K562 (cell line): ENCODE data around the gene SRCAP. TPM values are rescaled to one million over a fixed set of nuclear protein-coding genes. Genes with fewer than 3 reads are reported as not detected.

Source experiments
- ARID1B ChIP-seq: fragments of 450-650 bp; IDR thresholded peaks from 2 replicates; pipeline ENCODE4 v1.6.1; 2016; ENCODE audit warnings: antibody characterized with exemption, mild to moderate bottlenecking, inconsistent platforms
- ATF1 ChIP-seq, 2 experiments: fragments of 450-650 bp in 1 of 2; IDR thresholded peaks; 2 replicates each; pipeline ENCODE4 v1.6.1; 2016; ENCODE audit warnings: missing compliant biosample characterization in 1 of 2, missing genetic modification characterization in 1 of 2
- ATF7 ChIP-seq: fragments of 450-650 bp; IDR thresholded peaks from 2 replicates; pipeline ENCODE4 v1.7.1; 2014; ENCODE audit warnings: mild to moderate bottlenecking, moderate library complexity
- CBX1 ChIP-seq: sonication (generic); IDR thresholded peaks from 2 replicates; pipeline ENCODE4 v1.6.1; 2016; ENCODE audit warnings: antibody characterized with exemption, low read depth, mild to moderate bottlenecking
- CREM ChIP-seq: IDR thresholded peaks from 2 replicates; pipeline ENCODE4 v1.6.1; 2014; ENCODE audit warnings: antibody characterized with exemption, low read depth
- ELF1 ChIP-seq: fragments of 200-800 bp; sonication (Bioruptor generic); IDR thresholded peaks from 2 replicates; pipeline ENCODE4 v1.6.1; 2016; ENCODE audit warnings: missing genetic modification characterization, missing compliant biosample characterization
- ESRRA ChIP-seq: fragments of 450-650 bp; IDR thresholded peaks from 2 replicates; pipeline ENCODE4 v1.6.1; 2014; ENCODE audit warnings: low read depth, mild to moderate bottlenecking, moderate library complexity, borderline replicate concordance
- GABPB1 ChIP-seq: sonication (generic); formaldehyde crosslinking; IDR thresholded peaks from 2 replicates; pipeline ENCODE4 v1.8.0; 2022; ENCODE audit warnings: mild to moderate bottlenecking, missing genetic modification reagents
- GATAD2A ChIP-seq: fragments of 450-650 bp; IDR thresholded peaks from 2 replicates; pipeline ENCODE4 v1.6.1; 2017
- HCFC1 ChIP-seq: IDR thresholded peaks from 2 replicates; pipeline ENCODE4 v1.6.1; 2012; ENCODE audit warnings: low read depth, low read length, improper control_type of control experiment
- HDAC2 ChIP-seq: fragments of 450-650 bp; IDR thresholded peaks from 2 replicates; pipeline ENCODE4 v1.6.1; 2016; ENCODE audit warnings: mild to moderate bottlenecking
- HMGN3 ChIP-seq: IDR thresholded peaks from 2 replicates; pipeline ENCODE4 v1.6.1; 2011; ENCODE audit warnings: borderline replicate concordance, low read depth, mild to moderate bottlenecking, mixed read lengths, low read length; ENCODE audit not compliant: insufficient read length; ENCODE audit errors: extremely low read depth
- HNRNPK ChIP-seq: fragments of 200-400 bp; formaldehyde crosslinking; IDR thresholded peaks from one replicate; pipeline ENCODE4 v1.6.1; 2018; ENCODE audit warnings: mild to moderate bottlenecking, low read depth, low read length; ENCODE audit not compliant: poor library complexity, severe bottlenecking
- KLF6 ChIP-seq: fragments of 250-450 bp; sonication (Bioruptor Pico); IDR thresholded peaks from 2 replicates; pipeline ENCODE4 v1.4.0; 2020; ENCODE audit warnings: mild to moderate bottlenecking, moderate library complexity, borderline replicate concordance
- L3MBTL2 ChIP-seq: fragments of 450-650 bp; IDR thresholded peaks from 2 replicates; pipeline ENCODE4 v1.6.1; 2016; ENCODE audit warnings: mild to moderate bottlenecking, moderate library complexity
- NBN ChIP-seq: fragments of 450-650 bp; IDR thresholded peaks from 2 replicates; pipeline ENCODE4 v1.6.1; 2016; ENCODE audit warnings: low read depth, mild to moderate bottlenecking
- NEUROD1 ChIP-seq: fragments of 150-350 bp; IDR thresholded peaks from 2 replicates; pipeline ENCODE4 v1.6.1; 2014; ENCODE audit warnings: borderline replicate concordance, low read length, low read depth; ENCODE audit not compliant: partially characterized antibody
- NFRKB ChIP-seq: fragments of 450-650 bp; IDR thresholded peaks from 2 replicates; pipeline ENCODE4 v1.6.1; 2016; ENCODE audit warnings: low read depth
- PURB ChIP-seq: sonication (generic); formaldehyde crosslinking; IDR thresholded peaks from 2 replicates; pipeline ENCODE4 v1.9.0; 2021; ENCODE audit warnings: low read depth, mild to moderate bottlenecking, missing genetic modification reagents
- RAD21 ChIP-seq, 2 experiments: fragments of 250-450 bp in 1 of 2; fragments of 450-650 bp in 1 of 2; sonication (Bioruptor Pico) in 1 of 2; formaldehyde crosslinking in 1 of 2; IDR thresholded peaks in 1 of 2; conservative IDR thresholded peaks in 1 of 2; 2 replicates each; pipeline versions ENCODE4 v1.4.0 to v1.8.0; 2020 to 2022; ENCODE audit warnings: mild to moderate bottlenecking in 2 of 2, moderate library complexity in 1 of 2
- RBBP5 ChIP-seq: fragments of 200-600 bp; sonication (generic); IDR thresholded peaks from 2 replicates; pipeline ENCODE4 v1.6.1; 2012; ENCODE audit warnings: borderline replicate concordance, mild to moderate bottlenecking, low read length, control low read depth, inconsistent platforms; ENCODE audit not compliant: insufficient read depth, poor library complexity, severe bottlenecking
- TEAD4 ChIP-seq, 2 experiments: sonication (generic) in 1 of 2; formaldehyde crosslinking in 1 of 2; IDR thresholded peaks; 2 replicates each; pipeline versions ENCODE4 v1.6.1 to v1.8.0; 2012 to 2022; ENCODE audit warnings: borderline replicate concordance in 1 of 2, inconsistent platforms in 1 of 2, low read length in 1 of 2, mild to moderate bottlenecking in 1 of 2, missing genetic modification reagents in 1 of 2
- ZC3H4 ChIP-seq: sonication (generic); formaldehyde crosslinking; IDR thresholded peaks from 2 replicates; pipeline ENCODE4 v1.9.0; 2021; ENCODE audit warnings: missing genetic modification reagents, borderline replicate concordance
- ZNF23 ChIP-seq: fragments of 250-450 bp; sonication (Bioruptor Pico); IDR thresholded peaks from 2 replicates; pipeline ENCODE4 v1.4.0; 2020; ENCODE audit warnings: mild to moderate bottlenecking
- ZNF263 ChIP-seq: sonication (generic); formaldehyde crosslinking; IDR thresholded peaks from 2 replicates; pipeline ENCODE4 v1.8.0; 2022; ENCODE audit warnings: mild to moderate bottlenecking, missing genetic modification reagents, borderline replicate concordance
- ZNF431 ChIP-seq: sonication (generic); formaldehyde crosslinking; IDR thresholded peaks from 2 replicates; pipeline ENCODE4 v1.8.0; 2022; ENCODE audit warnings: mild to moderate bottlenecking, missing genetic modification reagents
- ZNF583 ChIP-seq: fragments of 250-450 bp; sonication (Bioruptor Pico); IDR thresholded peaks from 2 replicates; pipeline ENCODE4 v1.4.0; 2020
- polyA plus RNA-seq, 8 experiments: library from polyadenylated mRNA; depleted of rRNA in 4 of 8; stranded (reverse) in 5 of 8; unstranded in 3 of 8; fragments of >200 nt; fragmentation: Nextera tagmentation in 2 of 8; fragmentation: Illumina TruSeq in 1 of 8; extraction: Ambion mirVana in 2 of 8; extraction: Trizol in 1 of 8; gene quantifications; 2 replicates each; pipeline versions ENCODE4 v1.2.1 to v1.2.3, GENCODE V29; 2011 to 2014; ENCODE audit warnings: inconsistent platforms in 1 of 8, missing spikeins in 1 of 8
- total RNA-seq, 7 experiments: library from RNA; depleted of rRNA in 6 of 7; stranded (reverse); fragments of >200 nt in 6 of 7; fragmentation: Illumina TruSeq in 2 of 7; extraction: Trizol in 2 of 7; gene quantifications; 2 replicates each; pipeline versions ENCODE4 v1.2.1 to v1.2.3, GENCODE V29; 2011 to 2021; ENCODE audit warnings: low replicate concordance in 1 of 7
- TF ChIP-seq, protein P1 (sequence below), 2 experiments: fragments of 450-650 bp in 1 of 2; sonication (generic) in 1 of 2; formaldehyde crosslinking in 1 of 2; IDR thresholded peaks in 1 of 2; conservative IDR thresholded peaks in 1 of 2; 2 replicates each; pipeline versions ENCODE4 v1.6.1 to v1.8.1; 2016 to 2023; ENCODE audit warnings: mild to moderate bottlenecking in 2 of 2, moderate library complexity in 2 of 2, inconsistent platforms in 1 of 2, missing genetic modification reagents in 1 of 2

SRCAP gene
- total and polyA plus RNA-seq, 9 of the 15 experiments (the other 6 are each of a cell fraction or from before 2014, with no cell fraction given) = 0.21 to 62.6 (median 5.8) TPM

DNA sequence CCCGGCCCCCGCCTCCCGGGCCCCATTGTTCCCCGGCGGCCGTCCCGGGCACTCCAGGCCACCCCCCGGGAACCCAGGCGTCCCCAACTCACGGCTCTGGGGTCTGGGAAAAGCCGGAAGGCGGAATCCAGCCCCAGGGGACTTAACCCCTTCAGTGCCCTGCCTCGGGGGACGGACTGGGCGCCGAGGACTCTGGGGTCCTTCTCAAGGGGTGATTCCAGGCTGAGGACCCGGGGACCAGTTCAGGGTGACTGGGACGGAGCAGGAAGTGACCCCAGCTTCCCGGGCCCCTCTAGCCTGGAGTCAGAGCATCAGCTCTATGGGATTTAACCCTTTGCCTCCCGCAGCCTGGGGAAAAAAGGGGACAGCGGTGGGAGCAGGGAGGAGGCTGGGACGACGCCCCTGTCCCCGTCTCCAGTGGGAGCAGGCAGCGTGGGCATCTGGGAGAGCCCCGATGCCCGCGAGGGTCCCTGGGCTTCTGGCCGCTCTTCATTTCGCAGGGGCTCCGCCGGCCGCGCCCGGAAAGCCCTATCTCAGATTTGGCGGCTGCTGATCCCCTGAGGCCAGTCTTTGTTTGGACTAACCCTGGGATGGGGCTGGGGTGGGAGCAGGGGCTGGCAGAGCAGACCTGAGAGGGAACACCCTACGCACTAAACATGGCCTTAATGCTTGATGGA lies 88.1 kb downstream of the SRCAP start, which contains the start of gene ZNF629 (continued):
- TF ChIP-seq PURB (CRISPR knock-in tag) = no peak
- TF ChIP-seq ARID1B = 0 out of 2 replicates have a peak, but pooled peaks have one; percentile 6
- TF ChIP-seq GABPB1 (CRISPR knock-in tag) = peak; percentile 91
- TF ChIP-seq ZNF263 = peak; percentile 36; the same call in 1 of the 2 replicates
- TF ChIP-seq NFRKB = peak; percentile 85
- TF ChIP-seq ATF1 (CRISPR knock-in tag; IDR thresholded peaks at IDR 0.05) = no peak
- peak; percentile 61; the same call in 1 of the 2 replicates for TF ChIP-seq ATF1 (tag; IDR thresholded peaks at IDR 0.05)
- TF ChIP-seq, protein P1, sequence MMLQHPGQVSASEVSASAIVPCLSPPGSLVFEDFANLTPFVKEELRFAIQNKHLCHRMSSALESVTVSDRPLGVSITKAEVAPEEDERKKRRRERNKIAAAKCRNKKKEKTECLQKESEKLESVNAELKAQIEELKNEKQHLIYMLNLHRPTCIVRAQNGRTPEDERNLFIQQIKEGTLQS (IDR thresholded peaks at IDR 0.05) = no peak
- TF ChIP-seq, protein P1 (CRISPR knock-in tag; conservative IDR thresholded peaks at IDR 0.05) = 0 out of 2 replicates have a peak, but pooled peaks have one; percentile 50
- 0 out of 2 replicates have a peak, but pooled peaks have one; percentile 22 for TF ChIP-seq NBN
- no peak for TF ChIP-seq ZNF431 (CRISPR knock-in tag)
- peak; percentile 80 for TF ChIP-seq GATAD2A
- peak; percentile 55 for TF ChIP-seq RBBP5
- peak; percentile 85; the same call in 1 of the 2 replicates for TF ChIP-seq HDAC2
- TF ChIP-seq KLF6 (CRISPR knock-in tag) = no peak
- TF ChIP-seq HNRNPK = no peak
- peak; percentile 41 for TF ChIP-seq HMGN3
- TF ChIP-seq ATF7 = peak; percentile 78
- TF ChIP-seq ZC3H4 = 0 out of 2 replicates have a peak, but pooled peaks have one; percentile 21
- peak; percentile 21; the same call in 1 of the 2 replicates for TF ChIP-seq TEAD4 (IDR thresholded peaks at IDR 0.05; ENCODE audit: low read length)
- no peak for TF ChIP-seq TEAD4 (CRISPR knock-in tag; IDR thresholded peaks at IDR 0.05; ENCODE audit: borderline replicate concordance)
- TF ChIP-seq HCFC1 = peak; percentile 69
- peak; percentile 21; the same call in 1 of the 2 replicates for TF ChIP-seq ZNF583 (CRISPR knock-in tag)
- peak; percentile 39 for TF ChIP-seq L3MBTL2
- TF ChIP-seq NEUROD1 = peak; percentile 75
- TF ChIP-seq ELF1 = peak; percentile 94
- TF ChIP-seq CBX1 = 0 out of 2 replicates have a peak, but pooled peaks have one; percentile 26
- TF ChIP-seq CREM = peak; percentile 54; the same call in 1 of the 2 replicates
- peak; percentile 75 for TF ChIP-seq ESRRA
- TF ChIP-seq ZNF23 (CRISPR knock-in tag) = no peak
- TF ChIP-seq RAD21 (CRISPR knock-in tag; conservative IDR thresholded peaks at IDR 0.05 in 1 of 2, IDR thresholded peaks at IDR 0.05 in 1 of 2) = peak in 1 of 2 experiments; percentile 24; a peak in 2 of 4 replicates
